ENCODE data around the gene GLIPR1. TPM values are rescaled to one million over a fixed set of nuclear protein-coding genes. Genes with fewer than 3 reads are reported as not detected.
"Not testable (repeated sequence)": the region's sequence is repeated elsewhere in the genome, so short reads cannot be mapped to it uniquely, and the experiment has no call there.

GLIPR1 gene
- total RNA-seq, 1 donor from 2014 or later = 5.8 TPM

DNA sequence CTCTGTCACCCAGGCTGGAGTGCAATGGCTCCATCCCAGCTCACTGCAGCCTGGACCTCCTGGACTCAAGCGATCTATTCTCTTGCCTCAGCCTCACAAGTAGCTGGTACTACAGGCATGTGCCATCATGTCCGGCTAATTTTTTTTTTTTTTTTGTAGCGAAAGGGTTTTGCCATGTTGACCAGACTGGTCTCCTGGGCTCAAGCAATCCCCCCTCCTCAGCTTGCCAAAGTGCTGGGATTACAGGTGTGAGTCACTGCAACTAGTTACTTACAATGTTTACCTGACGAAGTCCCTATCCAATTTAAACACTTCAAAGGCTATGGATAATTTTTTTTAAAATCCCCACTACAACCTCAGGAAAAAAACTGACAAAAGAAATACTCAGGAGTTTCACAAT is 29.1 kb downstream of the GLIPR1 start:
- no peak for FAIRE-seq
- TF ChIP-seq, protein P1, sequence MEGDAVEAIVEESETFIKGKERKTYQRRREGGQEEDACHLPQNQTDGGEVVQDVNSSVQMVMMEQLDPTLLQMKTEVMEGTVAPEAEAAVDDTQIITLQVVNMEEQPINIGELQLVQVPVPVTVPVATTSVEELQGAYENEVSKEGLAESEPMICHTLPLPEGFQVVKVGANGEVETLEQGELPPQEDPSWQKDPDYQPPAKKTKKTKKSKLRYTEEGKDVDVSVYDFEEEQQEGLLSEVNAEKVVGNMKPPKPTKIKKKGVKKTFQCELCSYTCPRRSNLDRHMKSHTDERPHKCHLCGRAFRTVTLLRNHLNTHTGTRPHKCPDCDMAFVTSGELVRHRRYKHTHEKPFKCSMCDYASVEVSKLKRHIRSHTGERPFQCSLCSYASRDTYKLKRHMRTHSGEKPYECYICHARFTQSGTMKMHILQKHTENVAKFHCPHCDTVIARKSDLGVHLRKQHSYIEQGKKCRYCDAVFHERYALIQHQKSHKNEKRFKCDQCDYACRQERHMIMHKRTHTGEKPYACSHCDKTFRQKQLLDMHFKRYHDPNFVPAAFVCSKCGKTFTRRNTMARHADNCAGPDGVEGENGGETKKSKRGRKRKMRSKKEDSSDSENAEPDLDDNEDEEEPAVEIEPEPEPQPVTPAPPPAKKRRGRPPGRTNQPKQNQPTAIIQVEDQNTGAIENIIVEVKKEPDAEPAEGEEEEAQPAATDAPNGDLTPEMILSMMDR (IDR thresholded peaks at IDR 0.05; ENCODE audit: insufficient read depth, low read length, severe bottlenecking) = no peak

DNA sequence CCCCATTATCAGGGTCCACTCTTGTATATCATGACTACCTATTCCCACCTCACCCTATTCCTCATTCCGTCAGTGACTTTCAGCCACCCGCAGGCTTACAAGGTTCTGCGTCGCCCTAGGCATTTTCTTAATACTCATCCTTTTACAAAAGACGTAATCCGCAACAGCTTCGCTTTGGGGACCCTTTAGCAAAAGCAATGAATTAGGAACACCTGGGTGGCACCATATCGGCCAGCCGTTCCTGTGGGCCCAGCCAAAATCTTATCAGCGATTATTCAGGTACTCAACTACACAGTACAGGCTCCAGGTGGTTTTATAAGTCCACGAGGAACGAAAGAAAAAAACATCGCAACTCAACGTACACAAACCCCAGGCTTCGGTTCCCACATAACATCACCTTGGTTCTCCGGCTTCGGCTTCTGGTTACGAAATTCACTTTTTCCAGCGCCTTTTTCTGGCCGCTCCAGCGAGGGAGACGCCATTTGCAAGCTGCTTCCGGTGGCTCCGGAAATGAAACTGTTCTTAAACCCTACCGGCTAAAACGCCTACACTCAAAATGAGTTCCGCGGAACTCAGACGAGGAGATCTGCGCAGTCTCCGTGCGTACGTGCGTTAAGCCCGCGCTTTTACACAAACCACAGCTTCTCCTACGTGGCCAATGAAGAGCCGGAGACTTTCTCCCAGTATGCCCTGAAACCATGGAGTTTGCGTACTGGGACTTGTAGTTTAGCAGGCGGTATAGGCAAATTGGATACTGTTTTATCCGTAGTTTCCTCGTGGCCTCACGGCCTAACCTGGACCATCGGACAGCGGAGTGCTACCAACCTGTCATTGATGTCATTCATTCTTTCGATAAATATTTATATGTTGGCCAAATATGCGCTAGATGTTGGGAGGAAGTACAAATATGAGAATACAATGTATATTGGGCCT is 30.8 kb downstream of the GLIPR1 start, which contains the start of gene KRR1:
KRR1 (minus strand) TSS at position 494 of the 933 bp plus-strand sequence; CDS start at position 482, 12 bp downstream.
- H3K27me3 ChIP-seq (ENCODE audit: control insufficient read depth, insufficient read depth, low read length) = no peaks in the 10 kb centered on the region
- FAIRE-seq (peak; percentile 97), DNase-seq (ENCODE audit: low read depth) (peak; percentile 98)
- peaks cover 5% of the 10 kb centered on the region for H3K36me3 ChIP-seq (ENCODE audit: control insufficient read depth, insufficient read depth, low read length)
- H3K4me3 ChIP-seq (ENCODE audit: low read depth, low read length) = peak within 1 kb of the TSS; percentile 64
- TF ChIP-seq, protein P1 (IDR thresholded peaks at IDR 0.05; ENCODE audit: insufficient read depth, low read length, severe bottlenecking) = no peak

More for the DNA sequence above, 29.1 kb downstream of the GLIPR1 start:
- Histone ChIP-seq H3K4me3 (ENCODE audit: low read depth, low read length) (no peak overlapping the region), H3K36me3 (ENCODE audit: control insufficient read depth, insufficient read depth, low read length) (peaks cover 5% of the 10 kb centered on the region), H3K27me3 (ENCODE audit: control insufficient read depth, insufficient read depth, low read length) (no peaks in the 10 kb centered on the region)
- DNase-seq (ENCODE audit: low read depth) = peak; percentile 50

DNA sequence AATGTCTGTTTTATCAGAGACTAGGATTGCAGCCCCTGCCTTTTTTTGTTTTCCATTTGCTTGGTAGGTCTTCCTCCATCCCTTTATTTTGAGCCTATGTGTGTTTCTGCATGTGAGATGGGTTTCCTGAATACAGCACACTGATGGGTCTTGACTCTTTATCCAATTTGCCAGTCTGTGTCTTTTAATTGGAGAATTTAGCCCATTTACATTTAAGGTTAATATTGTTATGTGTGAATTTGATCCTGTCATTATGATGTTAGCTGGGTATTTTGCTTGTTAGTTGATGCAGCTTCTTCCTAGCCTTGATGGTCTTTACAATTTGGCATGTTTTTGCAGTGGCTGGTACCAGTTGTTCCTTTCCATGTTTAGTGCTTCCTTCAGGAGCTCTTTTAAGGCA is 40.7 kb downstream of the GLIPR1 start:
- H3K4me3 ChIP-seq (ENCODE audit: low read depth, low read length); H3K27me3 ChIP-seq (ENCODE audit: control insufficient read depth, insufficient read depth, low read length); DNase-seq (ENCODE audit: low read depth); H3K36me3 ChIP-seq (ENCODE audit: control insufficient read depth, insufficient read depth, low read length); FAIRE-seq: not testable (repeated sequence)

DNA sequence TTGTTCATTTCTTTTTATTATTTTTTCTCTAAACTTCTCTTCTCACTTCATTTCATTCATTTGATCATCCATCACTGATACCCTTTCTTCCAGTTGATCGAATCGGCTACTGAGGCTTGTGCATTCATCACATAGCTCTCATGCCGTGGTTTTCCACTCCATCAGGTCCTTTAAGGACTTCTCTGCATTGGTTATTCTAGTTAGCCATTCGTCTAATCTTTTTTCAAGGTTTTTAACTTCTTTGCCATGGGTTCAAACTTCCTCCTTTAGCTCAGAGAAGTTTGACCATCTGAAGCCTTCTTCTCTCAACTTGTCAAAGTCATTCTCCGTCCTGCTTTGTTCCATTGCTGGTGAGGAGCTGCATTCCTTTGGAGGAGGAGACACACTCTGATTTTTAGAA is 41.6 kb downstream of the GLIPR1 start:
- FAIRE-seq; H3K36me3 ChIP-seq (ENCODE audit: control insufficient read depth, insufficient read depth, low read length); H3K27me3 ChIP-seq (ENCODE audit: control insufficient read depth, insufficient read depth, low read length); H3K4me3 ChIP-seq (ENCODE audit: low read depth, low read length); DNase-seq (ENCODE audit: low read depth): not testable (repeated sequence)

DNA sequence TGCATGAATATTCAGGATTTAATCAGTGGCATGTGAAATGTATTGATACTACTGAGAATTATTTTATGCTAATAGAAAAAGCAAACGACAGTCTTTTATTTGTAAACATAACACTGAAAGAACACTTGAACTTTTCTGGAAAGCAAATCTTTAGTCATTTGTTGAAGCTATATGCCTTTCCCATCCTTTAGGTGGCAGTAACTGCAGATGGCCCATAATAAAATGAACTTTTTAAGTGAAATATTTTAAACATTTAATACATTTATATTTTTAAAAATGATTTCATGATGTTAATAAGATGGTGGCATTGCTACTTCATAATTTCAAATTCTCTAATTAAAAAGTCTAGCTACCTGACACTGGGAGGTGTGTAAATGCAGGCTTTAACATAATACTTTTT is 44.7 kb downstream of the GLIPR1 start:
- Histone ChIP-seq H3K36me3 (ENCODE audit: control insufficient read depth, insufficient read depth, low read length) (no peaks in the 10 kb centered on the region), H3K4me3 (ENCODE audit: low read depth, low read length) (no peak overlapping the region), H3K27me3 (ENCODE audit: control insufficient read depth, insufficient read depth, low read length) (no peaks in the 10 kb centered on the region)
- FAIRE-seq (no peak), DNase-seq (ENCODE audit: low read depth) (no peak)
- TF ChIP-seq, protein P1 (IDR thresholded peaks at IDR 0.05; ENCODE audit: insufficient read depth, low read length, severe bottlenecking) = no peak

DNA sequence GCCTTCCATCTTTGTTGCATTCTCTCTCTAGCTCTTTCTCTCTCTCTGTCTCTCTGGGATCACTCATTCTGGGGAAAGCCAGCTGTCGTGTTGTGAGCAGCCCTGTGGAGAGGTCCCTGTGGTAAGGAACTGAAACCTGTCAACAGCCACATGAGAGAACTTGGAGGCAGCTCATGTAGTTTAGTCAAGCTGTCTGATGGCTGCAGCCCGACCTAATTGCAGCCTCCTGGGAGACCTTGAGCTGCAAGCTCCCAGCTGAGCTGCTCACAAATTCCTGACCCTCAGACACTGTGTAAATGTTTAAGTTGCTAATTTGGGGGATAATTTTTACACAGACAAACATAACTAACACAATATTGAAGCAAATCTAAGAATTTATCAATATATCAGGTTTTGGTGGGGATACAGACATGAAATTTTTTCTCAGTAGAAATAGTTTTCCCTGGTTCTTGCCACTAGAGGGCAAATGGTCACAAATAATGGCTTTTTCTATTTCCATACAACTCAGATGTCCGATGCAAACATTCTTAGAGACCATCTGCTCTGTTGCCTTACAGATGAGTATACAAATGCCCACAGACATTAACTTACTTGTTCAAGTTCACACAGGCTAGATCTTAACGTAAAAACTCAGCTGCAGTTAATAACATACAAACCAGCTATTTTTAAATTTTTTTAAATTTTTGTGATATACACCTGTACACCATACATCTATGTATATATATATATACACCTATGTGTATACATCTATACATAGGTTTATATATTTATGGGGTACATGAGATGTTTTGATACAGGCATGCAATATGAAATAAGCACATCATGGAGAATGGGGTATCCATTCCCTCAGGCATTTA is 46.3 kb downstream of the GLIPR1 start:
- FAIRE-seq = no peak
- Histone ChIP-seq H3K27me3 (ENCODE audit: control insufficient read depth, insufficient read depth, low read length) (no peaks in the 10 kb centered on the region), H3K36me3 (ENCODE audit: control insufficient read depth, insufficient read depth, low read length) (no peaks in the 10 kb centered on the region), H3K4me3 (ENCODE audit: low read depth, low read length) (no peak overlapping the region)
- TF ChIP-seq, protein P1 (IDR thresholded peaks at IDR 0.05; ENCODE audit: insufficient read depth, low read length, severe bottlenecking) = peak; percentile 58
- DNase-seq (ENCODE audit: low read depth) = peak; percentile 56
